A673 (cell line): ENCODE data around the gene C3orf49.

Experiments
- EZH2 ChIP-seq: fragments of 200-600 bp; sonication (generic); IDR thresholded peaks from 2 replicates; pipeline ENCODE4 v1.6.1; 2017; ENCODE audit warnings: borderline replicate concordance, low read depth, mild to moderate bottlenecking, mixed read lengths, antibody characterized with exemption, low read length; ENCODE audit not compliant: poor library complexity, severe bottlenecking
- TF ChIP-seq, protein P1 (sequence below): fragments of 300-800, 200-600 bp; sonication (generic); conservative IDR thresholded peaks from 2 replicates; pipeline ENCODE4 v1.5.1; 2017; ENCODE audit warnings: low read depth, mild to moderate bottlenecking, antibody characterized with exemption, low read length, moderate library complexity, mixed read lengths

DNA sequence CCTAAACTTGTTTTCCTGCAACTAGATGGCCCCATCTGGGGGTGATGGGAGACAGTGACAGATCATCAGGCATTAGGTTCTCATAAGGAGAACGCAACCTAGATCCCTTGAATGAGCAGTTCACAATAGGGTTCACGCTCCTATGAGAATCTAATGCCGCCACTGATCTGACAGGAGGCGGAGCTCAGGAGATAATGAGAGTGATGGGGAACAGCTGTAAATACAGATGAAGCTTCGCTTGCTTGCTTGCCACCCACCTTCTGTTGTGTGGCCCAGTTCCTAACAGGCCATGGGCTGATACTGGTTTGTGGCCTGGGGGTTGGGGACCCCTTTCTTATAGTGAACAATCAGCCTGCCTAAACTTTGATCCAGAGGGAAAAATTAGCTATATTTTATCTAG, 15.2 kb upstream of the C3orf49 start:
- TF ChIP-seq, protein P1, sequence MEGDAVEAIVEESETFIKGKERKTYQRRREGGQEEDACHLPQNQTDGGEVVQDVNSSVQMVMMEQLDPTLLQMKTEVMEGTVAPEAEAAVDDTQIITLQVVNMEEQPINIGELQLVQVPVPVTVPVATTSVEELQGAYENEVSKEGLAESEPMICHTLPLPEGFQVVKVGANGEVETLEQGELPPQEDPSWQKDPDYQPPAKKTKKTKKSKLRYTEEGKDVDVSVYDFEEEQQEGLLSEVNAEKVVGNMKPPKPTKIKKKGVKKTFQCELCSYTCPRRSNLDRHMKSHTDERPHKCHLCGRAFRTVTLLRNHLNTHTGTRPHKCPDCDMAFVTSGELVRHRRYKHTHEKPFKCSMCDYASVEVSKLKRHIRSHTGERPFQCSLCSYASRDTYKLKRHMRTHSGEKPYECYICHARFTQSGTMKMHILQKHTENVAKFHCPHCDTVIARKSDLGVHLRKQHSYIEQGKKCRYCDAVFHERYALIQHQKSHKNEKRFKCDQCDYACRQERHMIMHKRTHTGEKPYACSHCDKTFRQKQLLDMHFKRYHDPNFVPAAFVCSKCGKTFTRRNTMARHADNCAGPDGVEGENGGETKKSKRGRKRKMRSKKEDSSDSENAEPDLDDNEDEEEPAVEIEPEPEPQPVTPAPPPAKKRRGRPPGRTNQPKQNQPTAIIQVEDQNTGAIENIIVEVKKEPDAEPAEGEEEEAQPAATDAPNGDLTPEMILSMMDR = no peak
- no peak for TF ChIP-seq EZH2
